ENCODE measurements around the gene ZNF865.

The ZNF865 gene

GRCh38 chr19:55647732-55648584, 42.5 kb downstream of the ZNF865 start, which contains the start of gene CCDC106:
Gene CCDC106, plus strand, starts transcription at chr19:55648212. Its CDS starts 835 bp downstream, at chr19:55649047.
- DNase-seq: no peak

DNA sequence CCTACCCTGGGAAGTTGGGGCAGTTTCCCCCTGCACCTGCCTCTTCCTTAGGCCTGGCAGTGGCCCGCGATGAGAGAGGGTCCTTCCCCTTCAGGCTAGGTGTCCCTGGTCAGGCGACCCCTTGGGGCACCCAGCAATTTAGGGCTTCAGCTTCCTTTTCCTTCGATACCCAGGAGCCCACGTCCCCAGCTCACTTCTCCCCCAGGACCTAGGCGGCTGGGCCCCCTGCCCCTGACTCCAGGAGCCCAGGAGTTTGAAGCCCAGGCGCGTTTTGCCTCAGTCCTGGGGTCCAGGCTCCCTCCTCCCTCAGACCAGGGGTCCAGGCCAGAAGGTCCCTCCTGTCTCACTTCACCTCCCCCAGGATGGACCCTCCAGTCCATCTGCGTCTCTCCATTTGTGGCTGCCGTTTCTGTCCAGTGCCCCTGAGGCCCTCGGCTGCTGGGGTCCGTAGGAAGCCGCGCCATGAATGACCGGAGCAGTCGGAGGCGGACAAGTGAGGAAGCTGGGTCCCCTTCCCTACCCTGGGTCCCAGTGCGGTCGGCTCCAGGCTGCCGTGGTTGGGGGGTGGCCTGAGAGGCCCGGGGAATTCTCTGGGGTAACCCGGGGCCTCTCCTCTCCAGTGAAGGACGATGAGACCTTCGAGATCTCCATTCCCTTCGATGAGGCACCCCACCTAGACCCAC, 43.3 kb downstream of the ZNF865 start:
- no peak for DNase-seq

DNA sequence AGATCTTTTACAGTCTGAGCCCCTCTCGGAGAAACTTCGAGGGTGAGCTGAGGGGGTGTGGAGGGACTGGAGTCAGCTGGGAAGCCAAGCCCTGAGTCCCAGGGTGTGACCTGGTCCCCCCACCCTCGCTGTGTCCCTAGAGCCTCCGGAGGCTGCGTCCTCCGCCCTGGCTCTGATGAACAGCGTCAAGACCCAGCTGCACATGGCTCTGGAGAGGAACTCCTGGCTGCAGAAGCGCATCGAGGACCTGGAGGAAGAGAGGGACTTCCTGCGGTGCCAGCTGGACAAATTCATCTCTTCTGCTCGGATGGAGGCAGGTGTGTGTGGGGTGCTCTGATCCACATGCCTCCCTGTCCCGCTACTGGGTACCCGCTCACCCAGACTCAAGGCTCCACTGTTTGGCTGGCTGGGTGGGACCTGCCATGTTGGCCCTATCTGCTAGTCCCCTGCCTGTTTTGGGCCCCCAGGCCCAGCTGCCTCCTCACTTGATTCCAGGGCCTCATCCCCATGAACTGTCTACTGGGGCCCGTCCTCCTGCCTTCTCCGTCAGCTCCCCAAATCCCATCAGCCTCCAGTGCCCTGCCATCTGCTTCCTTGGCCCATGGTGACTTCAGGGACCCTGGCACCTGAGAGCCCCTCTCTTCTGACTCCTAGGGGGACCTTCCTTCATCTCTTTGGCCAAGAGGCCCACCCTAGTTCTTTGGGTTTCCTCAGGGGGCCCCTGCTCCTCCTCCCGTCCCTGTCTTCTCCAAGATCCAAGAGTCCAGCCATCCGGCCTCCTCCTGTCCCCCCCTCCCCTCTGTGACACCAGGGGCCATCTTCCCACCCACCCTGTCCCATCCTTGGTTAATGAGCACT, 44.0 kb downstream of the ZNF865 start:
- no peak for DNase-seq

- DNase-seq: no peak
These were observed 44.7 kb downstream of the ZNF865 start for GRCh38 chr19:55650126-55650557.

- DNase-seq: no peak
These were observed 45.3 kb downstream of the ZNF865 start for GRCh38 chr19:55650602-55651230.

- DNase-seq: no peak
These were observed 45.8 kb downstream of the ZNF865 start for GRCh38 chr19:55651236-55651635.

DNA sequence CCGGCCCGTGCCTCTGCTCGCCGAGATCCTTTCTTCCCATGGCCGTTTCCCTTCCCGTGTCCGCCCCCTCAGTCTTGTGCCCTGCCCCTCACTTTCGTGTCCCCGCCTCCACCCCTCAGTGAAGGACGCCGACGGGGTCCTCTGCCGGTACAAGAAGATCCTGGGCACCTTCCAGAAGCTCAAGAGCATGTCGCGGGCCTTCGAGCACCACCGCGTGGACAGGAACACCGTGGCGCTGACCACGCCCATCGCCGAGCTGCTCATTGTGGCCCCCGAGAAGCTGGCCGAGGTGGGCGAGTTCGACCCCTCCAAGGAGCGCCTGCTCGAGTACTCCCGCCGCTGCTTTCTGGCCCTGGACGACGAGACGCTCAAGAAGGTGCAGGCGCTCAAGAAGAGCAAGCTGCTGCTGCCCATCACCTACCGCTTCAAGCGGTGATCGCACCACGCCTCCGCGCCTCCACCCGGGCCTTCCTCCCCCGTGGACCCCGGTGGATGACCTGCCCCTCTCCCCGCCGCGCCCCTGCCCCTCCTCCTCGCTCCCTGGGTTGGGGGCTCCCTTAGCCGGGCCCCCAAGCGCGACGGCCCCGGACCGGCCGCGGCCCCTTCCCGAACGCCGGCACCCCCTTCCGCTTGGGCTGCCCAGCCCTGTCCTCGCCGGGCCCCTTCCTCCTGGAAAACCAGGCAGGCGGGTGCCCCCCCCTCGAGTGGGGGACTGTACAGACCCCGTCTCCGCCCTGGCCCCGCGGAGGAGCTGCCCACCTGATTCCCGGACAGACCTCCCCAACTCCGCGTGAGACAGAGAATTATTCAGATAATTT, 47.1 kb downstream of the ZNF865 start:
- no peak for DNase-seq

- DNase-seq: peak; percentile 98
These were observed 48.3 kb downstream of the ZNF865 start for GRCh38 chr19:55653651-55654322.

GRCh38 chr19:55654323-55654867, 48.9 kb downstream of the ZNF865 start:
- DNase-seq: peak; percentile 97

DNA sequence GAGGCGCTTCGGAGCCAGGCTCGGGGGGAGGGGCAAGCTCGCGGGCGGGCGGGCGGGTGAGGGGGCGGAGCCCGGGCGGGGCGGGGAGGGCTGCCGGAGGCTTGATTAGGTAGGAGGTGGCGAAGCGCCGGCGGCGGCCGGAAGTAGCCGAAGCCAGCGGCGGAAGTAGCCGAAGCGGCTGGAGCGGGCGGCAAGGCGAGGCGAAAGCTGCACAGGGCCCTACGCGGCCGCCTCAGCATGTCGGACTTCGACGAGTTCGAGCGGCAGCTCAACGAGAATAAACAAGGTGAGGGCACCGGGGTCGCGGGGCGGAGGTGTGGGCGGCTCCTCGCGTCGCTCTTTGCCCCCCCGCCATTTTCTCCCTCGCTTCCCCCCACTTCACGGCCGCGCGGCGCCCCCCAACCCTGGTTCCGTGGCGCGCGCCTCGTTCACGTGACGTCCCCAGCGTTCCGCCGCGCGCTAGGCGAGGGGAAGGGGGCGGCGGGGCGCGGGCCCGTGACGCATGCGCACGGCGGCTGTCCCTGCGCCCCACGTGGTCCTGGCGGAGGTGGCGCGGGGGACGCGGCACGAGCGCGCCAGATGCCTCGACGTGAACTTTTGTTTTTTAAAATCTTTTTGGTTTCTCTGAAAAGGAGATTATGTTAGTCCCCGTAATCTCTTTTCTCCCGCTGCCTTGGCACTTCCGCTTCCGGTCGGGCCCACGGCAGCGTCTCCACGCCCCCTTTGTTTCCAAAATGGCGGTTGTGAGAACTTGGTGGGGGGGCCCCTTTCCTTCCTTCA, 49.6 kb downstream of the ZNF865 start, which contains the start of gene U2AF2:
Gene U2AF2 (plus strand): TSS at position 168 of the 780 bp plus-strand sequence. CDS start 70 bp downstream, at position 238.
- DNase-seq: peak; percentile 99

DNA sequence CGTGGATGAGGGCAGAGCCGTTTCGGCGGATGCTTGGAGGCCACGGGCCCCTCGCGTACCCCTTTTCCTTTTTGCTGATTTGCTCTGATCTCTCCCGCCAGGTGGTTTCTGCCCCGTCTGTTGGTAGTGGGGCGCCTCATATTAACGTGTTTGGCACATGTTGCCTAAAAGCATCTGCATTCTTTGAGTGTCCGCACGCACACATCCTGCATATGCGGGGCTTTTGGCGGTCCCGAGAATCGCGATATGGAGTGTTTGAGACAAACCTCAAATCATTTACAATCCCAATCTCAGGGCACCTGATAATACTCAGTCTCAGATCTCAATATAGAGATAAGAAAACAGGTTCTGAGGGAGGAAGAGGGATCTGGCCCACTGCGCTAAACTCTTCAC, 50.2 kb downstream of the ZNF865 start:
- no peak for DNase-seq

DNA sequence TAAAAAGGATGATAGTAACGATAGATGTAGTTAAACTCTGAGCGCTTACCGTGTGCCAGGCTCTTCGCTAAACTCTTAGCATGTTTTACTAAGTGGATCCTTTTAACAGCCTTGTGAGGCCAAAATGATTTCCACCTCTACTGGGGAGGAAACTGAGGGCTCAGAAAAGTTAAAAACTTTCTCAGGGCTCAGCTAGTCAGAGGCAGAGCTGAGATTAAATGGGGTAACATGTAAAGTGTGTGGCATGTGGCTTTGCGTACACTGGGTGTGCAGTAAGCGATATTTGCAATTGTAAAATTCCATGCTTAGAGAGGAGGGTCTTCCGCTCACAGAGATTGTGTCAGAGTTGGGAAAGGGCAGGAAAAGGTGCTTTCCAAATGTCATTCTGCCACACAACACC, 51.1 kb downstream of the ZNF865 start:
- no peak for DNase-seq

DNA sequence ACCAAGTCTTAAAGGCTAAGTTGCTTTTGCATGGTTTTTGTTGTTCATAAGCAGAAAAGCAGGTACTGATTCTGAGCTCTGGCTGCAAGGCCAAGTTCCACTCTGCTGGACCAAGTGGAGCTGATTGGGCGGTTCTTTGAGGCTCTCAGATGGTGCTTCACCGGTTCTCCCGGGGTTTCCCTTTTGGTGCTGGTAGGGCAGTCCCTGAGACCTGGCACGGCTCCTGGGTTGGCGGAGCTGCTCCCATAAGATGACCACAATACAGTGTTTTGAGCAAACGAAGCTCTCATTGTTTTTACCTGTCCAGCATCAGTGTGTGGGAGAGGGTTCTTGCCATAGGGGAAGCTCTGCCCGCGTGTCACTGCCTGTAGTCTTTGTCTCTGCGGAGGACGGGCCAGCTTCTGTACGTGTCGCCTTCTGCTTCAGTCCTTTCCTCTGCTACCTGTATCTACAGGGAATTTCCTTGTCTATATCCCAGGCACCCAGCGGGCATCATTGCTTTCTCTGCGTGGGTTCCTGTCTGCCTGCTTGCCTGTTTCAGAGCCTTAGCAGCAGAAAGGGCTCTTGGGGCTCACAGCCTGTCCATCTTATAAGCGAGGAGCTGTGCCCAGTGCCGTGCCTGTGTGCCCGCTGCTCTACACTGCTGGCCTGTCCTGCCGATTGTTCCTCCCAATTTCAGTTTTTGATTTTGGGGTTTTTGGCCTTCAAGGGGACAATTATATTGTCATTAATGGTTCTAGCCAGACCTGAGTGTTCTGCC, 51.7 kb downstream of the ZNF865 start:
- no peak for DNase-seq

GRCh38 chr19:55658846-55659459, 53.5 kb downstream of the ZNF865 start:
- no peak for DNase-seq

DNA sequence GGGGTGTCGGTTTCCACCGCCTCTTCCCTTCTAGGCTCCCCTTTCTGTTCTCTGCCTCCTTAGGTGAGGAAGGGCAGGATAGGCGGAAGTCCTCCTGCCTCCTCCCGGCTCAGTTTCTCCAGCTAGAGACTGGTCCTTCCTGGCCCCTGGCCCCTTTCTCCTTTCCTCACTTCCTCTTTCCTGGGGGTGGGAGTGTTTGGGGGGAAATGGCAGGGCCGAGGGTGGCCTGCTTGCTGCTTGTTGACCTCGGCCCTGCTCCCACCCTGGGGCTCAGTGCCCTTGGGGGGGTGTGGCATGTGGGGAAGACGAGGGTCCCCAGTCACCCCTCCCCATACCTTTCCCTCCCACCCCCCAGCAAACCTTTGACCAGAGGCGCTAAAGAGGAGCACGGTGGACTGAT, 54.4 kb downstream of the ZNF865 start:
- DNase-seq: no peak

- no peak for DNase-seq
These were observed 55.0 kb downstream of the ZNF865 start for GRCh38 chr19:55660404-55660803.

GRCh38 chr19:55660991-55661390, 55.5 kb downstream of the ZNF865 start:
- DNase-seq: no peak

GRCh38 chr19:55661826-55662225, 56.4 kb downstream of the ZNF865 start:
- DNase-seq: no peak

Measured in T-helper 9 cell (primary cell).